GM19324 (cell line): ENCODE results near the gene RAP2B.
"Not testable (repeated sequence)": the region's sequence is repeated elsewhere in the genome, so short reads cannot be mapped to it uniquely, and the experiment has no call there.

ENCODE experiments used
- ATAC-seq: cut with Tn5 transposase; IDR thresholded peaks from one replicate; pipeline ENCODE4 v1.9.1; 2021; ENCODE audit warnings: mild to moderate bottlenecking, moderate library complexity; ENCODE audit not compliant: unreplicated experiment, low FRiP score

The RAP2B gene

GRCh38 chr3:153161714-153162512 is at the start of gene RAP2B:
TSS of gene RAP2B (plus strand) at chr3:153162226. CDS start at chr3:153162694, 468 bp downstream.
- ATAC-seq = peak; percentile 62

GRCh38 chr3:153113541-153113940 is 48.5 kb upstream of the RAP2B start:
- no peak for ATAC-seq

- not testable (repeated sequence) for ATAC-seq
These were observed 47.8 kb upstream of the RAP2B start for GRCh38 chr3:153114270-153114669.

GRCh38 chr3:153115326-153115725 is 46.7 kb upstream of the RAP2B start:
- ATAC-seq = no peak

- ATAC-seq = no peak
These were observed 34.2 kb upstream of the RAP2B start for GRCh38 chr3:153127788-153128187.

GRCh38 chr3:153129426-153129825 is 32.6 kb upstream of the RAP2B start:
- no peak for ATAC-seq

- ATAC-seq = no peak
These were observed 32.2 kb upstream of the RAP2B start for GRCh38 chr3:153129866-153130265.

GRCh38 chr3:153130312-153130977 is 31.6 kb upstream of the RAP2B start:
- ATAC-seq = peak; percentile 76

- no peak for ATAC-seq
These were observed 24.4 kb upstream of the RAP2B start for GRCh38 chr3:153137626-153138025.

GRCh38 chr3:153138276-153139210 is 23.5 kb upstream of the RAP2B start:
- peak; percentile 63 for ATAC-seq

- no peak for ATAC-seq
These were observed 19.1 kb upstream of the RAP2B start for GRCh38 chr3:153142961-153143360.

GRCh38 chr3:153144071-153144470 is 18.0 kb upstream of the RAP2B start:
- no peak for ATAC-seq

GRCh38 chr3:153144779-153145178 is 17.2 kb upstream of the RAP2B start:
- no peak for ATAC-seq

- no peak for ATAC-seq
These were observed 16.6 kb upstream of the RAP2B start for GRCh38 chr3:153145454-153145853.

- ATAC-seq = no peak
These were observed 15.6 kb upstream of the RAP2B start for GRCh38 chr3:153146191-153147053.

GRCh38 chr3:153150991-153151390 is 11.0 kb upstream of the RAP2B start:
- no peak for ATAC-seq

- ATAC-seq = not testable (repeated sequence)
These were observed 6.2 kb upstream of the RAP2B start for GRCh38 chr3:153155786-153156185.

GRCh38 chr3:153158189-153158588 is 3.8 kb upstream of the RAP2B start:
- no peak for ATAC-seq

- ATAC-seq = no peak
These were observed 2.9 kb upstream of the RAP2B start for GRCh38 chr3:153158961-153159735.
